Neural progenitor cell (in vitro differentiated cells): Measurements from ENCODE around the gene B3GNT9. TPM values are rescaled to one million over a fixed set of nuclear protein-coding genes. Genes with fewer than 3 reads are reported as not detected.

Source experiments
- DNase-seq: peaks from one replicate; pipeline ENCODE4 v3.0.0-alpha.2; 2016; ENCODE audit warnings: low spot score
- H2AFZ ChIP-seq: fragments of 200-600 bp; sonication (generic); replicated peaks from 2 replicates; pipeline ENCODE4 v1.6.1; 2016; ENCODE audit warnings: antibody characterized with exemption
- H3F3A ChIP-seq: fragments of 200-600 bp; sonication (generic); 2 replicates; pipeline ENCODE4 v1.6.1; 2016; ENCODE audit warnings: antibody characterized with exemption, low read depth
- H3K27ac ChIP-seq: fragments of 200-600 bp; sonication (generic); 2 replicates; pipeline ENCODE4 v1.5.1; 2016; ENCODE audit warnings: mild to moderate bottlenecking
- H3K27me3 ChIP-seq: fragments of 200-600 bp; sonication (generic); 2 replicates; pipeline ENCODE4 v1.6.1; 2016; ENCODE audit warnings: mild to moderate bottlenecking, moderate library complexity
- H3K36me3 ChIP-seq: fragments of 200-600 bp; sonication (generic); 2 replicates; pipeline ENCODE4 v1.5.1; 2016
- H3K4me1 ChIP-seq: fragments of 200-600 bp; sonication (generic); 2 replicates; pipeline ENCODE4 v1.6.1; 2016; ENCODE audit warnings: mixed run types
- H3K4me2 ChIP-seq: fragments of 200-600 bp; sonication (generic); 2 replicates; pipeline ENCODE4 v1.6.1; 2016
- H3K4me3 ChIP-seq: fragments of 200-600 bp; sonication (generic); 2 replicates; pipeline ENCODE4 v1.5.1; 2016
- H3K79me2 ChIP-seq: fragments of 200-600 bp; sonication (generic); 2 replicates; pipeline ENCODE4 v1.6.1; 2016; ENCODE audit warnings: low read depth
- H3K9ac ChIP-seq: fragments of 200-600 bp; sonication (generic); 2 replicates; pipeline ENCODE4 v1.6.1; 2016
- H3K9me3 ChIP-seq: fragments of 200-600 bp; sonication (generic); 2 replicates; pipeline ENCODE4 v1.5.1; 2016; ENCODE audit warnings: low read depth
- H4K20me1 ChIP-seq: fragments of 200-600 bp; sonication (generic); 2 replicates; pipeline ENCODE4 v1.6.1; 2016; ENCODE audit warnings: low read depth
- H3K27ac Mint-ChIP-seq: 3 replicates; pipeline ENCODE4 v1.8.0; 2021; ENCODE audit warnings: mixed read lengths
- H3K27me3 Mint-ChIP-seq: 2 replicates; pipeline ENCODE4 v1.8.0; 2022; ENCODE audit warnings: low read depth, mild to moderate bottlenecking, inconsistent platforms, moderate library complexity, mixed read lengths; ENCODE audit not compliant: insufficient read depth
- H3K36me3 Mint-ChIP-seq: 3 replicates; pipeline ENCODE4 v1.8.0; 2021; ENCODE audit warnings: mixed read lengths
- H3K4me1 Mint-ChIP-seq: 3 replicates; pipeline ENCODE4 v1.8.0; 2021; ENCODE audit warnings: mixed read lengths
- H3K4me3 Mint-ChIP-seq: 3 replicates; pipeline ENCODE4 v1.8.0; 2021; ENCODE audit warnings: mild to moderate bottlenecking, moderate library complexity, mixed read lengths
- H3K9me3 Mint-ChIP-seq: 3 replicates; pipeline ENCODE4 v1.8.0; 2020; ENCODE audit warnings: mixed read lengths
- CTCF ChIP-seq: fragments of 200-600 bp; sonication (generic); IDR thresholded peaks from 2 replicates; pipeline ENCODE4 v1.5.1; 2017; ENCODE audit warnings: antibody characterized with exemption, mild to moderate bottlenecking
- EZH2 ChIP-seq: fragments of 200-600 bp; sonication (generic); IDR thresholded peaks from 2 replicates; pipeline ENCODE4 v1.6.1; 2017; ENCODE audit warnings: antibody characterized with exemption, mild to moderate bottlenecking, moderate library complexity
- EZH2phosphoT487 ChIP-seq: fragments of 200-600 bp; sonication (generic); IDR thresholded peaks from 2 replicates; pipeline ENCODE4 v1.6.1; 2017; ENCODE audit warnings: antibody characterized with exemption
- total RNA-seq: library from RNA; depleted of rRNA; stranded (reverse); fragments of >200 nt; gene quantifications from 2 replicates; pipeline ENCODE4 v1.2.3, GENCODE V29; 2015; ENCODE audit warnings: low replicate concordance

The B3GNT9 gene
- total RNA-seq, 1 donor from 2014 or later = 2.6 TPM

GRCh38 chr16:67177743-67178699 is 27.2 kb upstream of the B3GNT9 start:
- H2AFZ ChIP-seq = no peak overlapping the region

GRCh38 chr16:67176662-67177061 is 25.9 kb upstream of the B3GNT9 start:
- H3K27me3 ChIP-seq = peaks cover 79% of the 10 kb centered on the region

More at GRCh38 chr16:67177743-67178699, 27.2 kb upstream of the B3GNT9 start:
- Histone ChIP-seq H3K27me3 (peaks cover 66% of the 10 kb centered on the region), H3K9me3 (no peaks in the 10 kb centered on the region), H3K36me3 (no peaks in the 10 kb centered on the region), H3F3A (peaks cover 17% of the 10 kb centered on the region), H3K9ac (no peak overlapping the region), H3K4me3 (peak overlapping the region; percentile 47), H4K20me1 (peaks cover 72% of the 10 kb centered on the region), H3K4me2 (peak overlapping the region; percentile 75), H3K79me2 (peaks cover 7% of the 10 kb centered on the region), H3K27ac (no peak overlapping the region), H3K4me1 (peaks cover 8% of the 10 kb centered on the region)
- H3K27ac Mint-ChIP-seq = no peak overlapping the region
- H3K9me3 Mint-ChIP-seq = no peaks in the 10 kb centered on the region
- H3K4me1 Mint-ChIP-seq = peaks cover 15% of the 10 kb centered on the region
- peak overlapping the region; percentile 63 for H3K4me3 Mint-ChIP-seq
- H3K27me3 Mint-ChIP-seq = peaks cover 35% of the 10 kb centered on the region
- H3K36me3 Mint-ChIP-seq = peaks cover 4% of the 10 kb centered on the region
- peak; percentile 87 for DNase-seq
- TF ChIP-seq EZH2 = peak; percentile 73
- peak; percentile 47 for TF ChIP-seq EZH2phosphoT487
- TF ChIP-seq CTCF = peak; percentile 10

GRCh38 chr16:67174706-67175231 is 24.0 kb upstream of the B3GNT9 start:
- no peak for TF ChIP-seq EZH2
- TF ChIP-seq CTCF = no peak
- TF ChIP-seq EZH2phosphoT487 = no peak
- peaks cover 98% of the 10 kb centered on the region for H3K27me3 ChIP-seq
- H3K4me3 Mint-ChIP-seq = peak overlapping the region; percentile 30

More at GRCh38 chr16:67176662-67177061, 25.9 kb upstream of the B3GNT9 start:
- DNase-seq = no peak
- H4K20me1 ChIP-seq = peaks cover 73% of the 10 kb centered on the region
- H2AFZ ChIP-seq = no peak overlapping the region
- H3K9ac ChIP-seq = no peak overlapping the region
- H3K27me3 Mint-ChIP-seq = peaks cover 47% of the 10 kb centered on the region
- peaks cover 16% of the 10 kb centered on the region for H3K4me1 Mint-ChIP-seq
- H3K27ac ChIP-seq = no peak overlapping the region
- H3K4me2 ChIP-seq = no peak overlapping the region
- no peaks in the 10 kb centered on the region for H3K36me3 ChIP-seq
- peaks cover 4% of the 10 kb centered on the region for H3K4me1 ChIP-seq
- peaks cover 4% of the 10 kb centered on the region for H3K36me3 Mint-ChIP-seq
- peaks cover 19% of the 10 kb centered on the region for H3F3A ChIP-seq
- H3K4me3 ChIP-seq = no peak overlapping the region
- H3K4me3 Mint-ChIP-seq = no peak overlapping the region
- no peak for TF ChIP-seq EZH2phosphoT487
- TF ChIP-seq EZH2 = no peak
- no peak for TF ChIP-seq CTCF
- no peak overlapping the region for H3K27ac Mint-ChIP-seq
- H3K9me3 ChIP-seq = no peaks in the 10 kb centered on the region
- no peaks in the 10 kb centered on the region for H3K79me2 ChIP-seq
- H3K9me3 Mint-ChIP-seq = no peaks in the 10 kb centered on the region

More at GRCh38 chr16:67174706-67175231, 24.0 kb upstream of the B3GNT9 start:
- Histone ChIP-seq H2AFZ (no peak overlapping the region), H3F3A (peaks cover 32% of the 10 kb centered on the region), H3K4me3 (peak overlapping the region; percentile 46), H3K79me2 (no peaks in the 10 kb centered on the region), H3K36me3 (no peaks in the 10 kb centered on the region), H4K20me1 (peaks cover 64% of the 10 kb centered on the region), H3K4me2 (peak overlapping the region; percentile 87), H3K9ac (no peak overlapping the region), H3K9me3 (no peaks in the 10 kb centered on the region), H3K4me1 (peaks cover 11% of the 10 kb centered on the region), H3K27ac (no peak overlapping the region)
- no peaks in the 10 kb centered on the region for H3K9me3 Mint-ChIP-seq
- no peak for DNase-seq
- peaks cover 26% of the 10 kb centered on the region for H3K4me1 Mint-ChIP-seq
- peaks cover 57% of the 10 kb centered on the region for H3K27me3 Mint-ChIP-seq
- peaks cover 4% of the 10 kb centered on the region for H3K36me3 Mint-ChIP-seq
- no peak overlapping the region for H3K27ac Mint-ChIP-seq
